Liver (tissue), 9 donors: ENCODE data around the gene FRMD4A. TPM values are rescaled to one million over a fixed set of nuclear protein-coding genes. Genes with fewer than 3 reads are reported as not detected.

ENCODE experiments used
- DNase-seq: peaks from one replicate; pipeline ENCODE4 v3.0.0-alpha.2; 2017; ENCODE audit warnings: low spot score
- H3K27ac ChIP-seq, 2 donors: one replicate each; pipeline ENCODE4 v1.7.0; 2013; ENCODE audit warnings: inconsistent platforms in 2 of 2, low read length in 2 of 2, control low read depth in 1 of 2, low read depth in 1 of 2, mild to moderate bottlenecking in 1 of 2
- H3K27me3 ChIP-seq, 4 donors: one replicate each; pipeline versions ENCODE4 v1.6.1 to v1.7.0; 2013; ENCODE audit warnings: low read length in 3 of 4, inconsistent platforms in 1 of 4, mild to moderate bottlenecking in 1 of 4, moderate library complexity in 1 of 4; ENCODE audit not compliant: control insufficient read depth in 4 of 4, insufficient read depth in 4 of 4
- H3K36me3 ChIP-seq, 4 donors: one replicate each; pipeline versions ENCODE4 v1.6.1 to v1.7.0; 2013; ENCODE audit warnings: low read length in 3 of 4, mild to moderate bottlenecking in 3 of 4, low read depth in 1 of 4, moderate library complexity in 1 of 4; ENCODE audit not compliant: control insufficient read depth in 4 of 4, insufficient read depth in 3 of 4
- H3K4me1 ChIP-seq, 4 donors: one replicate each; pipeline versions ENCODE4 v1.6.1 to v1.7.0; 2013; ENCODE audit warnings: low read length in 3 of 4, mild to moderate bottlenecking in 3 of 4, moderate library complexity in 1 of 4; ENCODE audit not compliant: control insufficient read depth in 4 of 4, insufficient read depth in 4 of 4
- H3K4me3 ChIP-seq, 3 donors: one replicate each; pipeline versions ENCODE4 v1.6.1 to v1.7.0; 2013; ENCODE audit warnings: low read length in 3 of 3, control low read depth in 1 of 3, low read depth in 1 of 3, mild to moderate bottlenecking in 1 of 3
- H3K9ac ChIP-seq, 2 donors: one replicate each; pipeline ENCODE4 v1.7.0; 2013; ENCODE audit warnings: low read length in 2 of 2, mild to moderate bottlenecking in 2 of 2, moderate library complexity in 2 of 2, control low read depth in 1 of 2, low read depth in 1 of 2
- H3K9me3 ChIP-seq, 4 donors: one replicate each; pipeline versions ENCODE4 v1.6.1 to v1.7.0; 2013; ENCODE audit warnings: low read length in 3 of 4; ENCODE audit not compliant: control insufficient read depth in 4 of 4
- ATF3 ChIP-seq: IDR thresholded peaks from 2 replicates; pipeline ENCODE4 v1.6.1; 2016; ENCODE audit warnings: antibody characterized with exemption
- FOXA1 ChIP-seq: IDR thresholded peaks from 2 replicates; pipeline ENCODE4 v1.6.1; 2016; ENCODE audit warnings: antibody characterized with exemption
- FOXA2 ChIP-seq: IDR thresholded peaks from 2 replicates; pipeline ENCODE4 v1.6.1; 2016; ENCODE audit warnings: antibody characterized with exemption
- MAX ChIP-seq: IDR thresholded peaks from 2 replicates; pipeline ENCODE4 v1.6.1; 2016; ENCODE audit warnings: antibody characterized with exemption
- NR2F2 ChIP-seq: IDR thresholded peaks from 2 replicates; pipeline ENCODE4 v1.6.1; 2016; ENCODE audit warnings: antibody characterized with exemption
- RAD21 ChIP-seq, 2 donors: IDR thresholded peaks; 2 replicates each; pipeline ENCODE4 v1.6.1; 2016; ENCODE audit warnings: antibody characterized with exemption in 2 of 2, mild to moderate bottlenecking in 2 of 2
- REST ChIP-seq: IDR thresholded peaks from 2 replicates; pipeline ENCODE4 v1.6.1; 2016; ENCODE audit warnings: antibody characterized with exemption, mild to moderate bottlenecking
- SP1 ChIP-seq: IDR thresholded peaks from 2 replicates; pipeline ENCODE4 v1.6.1; 2018; ENCODE audit warnings: antibody characterized with exemption, mild to moderate bottlenecking
- TAF1 ChIP-seq: conservative IDR thresholded peaks from 2 replicates; pipeline ENCODE4 v1.6.1; 2016; ENCODE audit warnings: antibody characterized with exemption, mild to moderate bottlenecking
- YY1 ChIP-seq: IDR thresholded peaks from 2 replicates; pipeline ENCODE4 v1.6.1; 2016; ENCODE audit warnings: antibody characterized with exemption, mild to moderate bottlenecking
- ZBTB33 ChIP-seq: IDR thresholded peaks from 2 replicates; pipeline ENCODE4 v1.6.1; 2016; ENCODE audit warnings: antibody characterized with exemption
- WGBS: extraction: QIAGEN DNeasy Blood & Tissue Kit; methylation state at CpG from one replicate; pipeline ENCODE4 v1.1.7; 2013; 5-methylcytosine and 5-hydroxymethylcytosine counted together
- polyA plus RNA-seq, 2 donors: library from polyadenylated mRNA; stranded (reverse) in 1 of 2; unstranded in 1 of 2; fragments of 200-250 nt in 1 of 2; fragments of >200 nt in 1 of 2; fragmentation: Nextera tagmentation in 1 of 2; extraction: Ambion mirVana in 1 of 2; gene quantifications; one replicate each; pipeline versions ENCODE4 v1.2.1 to v1.2.3, GENCODE V29; 2013 to 2015
- total RNA-seq, 2 donors: library from RNA; depleted of rRNA; stranded (reverse); fragments of >200 nt; gene quantifications; one replicate each; pipeline ENCODE4 v1.2.3, GENCODE V29; 2014
- donor health status: healthy.
- donor health status: healthy.
- donor health status: healthy.
- donor health status: healthy.
- donor health status: healthy.

The FRMD4A gene
- total and polyA plus RNA-seq, 4 donors = 8.2 to 34.3 (median 13.1) TPM

- H3K27me3 ChIP-seq = peaks cover 0 to 3% (median 1%) of the 10 kb centered on the region in 4 donors
- peaks cover 3 to 15% (median 5%) of the 10 kb centered on the region in 4 donors for H3K4me1 ChIP-seq
- peak overlapping the region; percentile 44 to 50 for H3K27ac ChIP-seq
- peak overlapping the region in 2 of 3 donors; percentile 52 to 53 for H3K4me3 ChIP-seq
- TF ChIP-seq SP1 = no peak
- no peak for TF ChIP-seq REST
- TF ChIP-seq NR2F2 = no peak
- no peak for TF ChIP-seq RAD21 (IDR thresholded peaks at IDR 0.05)
- no peak for TF ChIP-seq YY1
- no peak for TF ChIP-seq MAX
- DNase-seq = no peak
- no peaks in the 10 kb centered on the region for H3K36me3 ChIP-seq
- 22% methylated on average over 26 of the region's 26 CpGs for WGBS
- peak overlapping the region in 1 of 2 donors; percentile 58 for H3K9ac ChIP-seq
- H3K9me3 ChIP-seq = no peaks in the 10 kb centered on the region
These were observed 440.2 kb downstream of the FRMD4A start for GRCh38 chr10:13890233-13891127.

GRCh38 chr10:13887761-13888160, 443.0 kb downstream of the FRMD4A start:
- Histone ChIP-seq H3K36me3 (no peaks in the 10 kb centered on the region), H3K9ac (no peak overlapping the region), H3K4me1 (peaks cover 3 to 15% (median 5%) of the 10 kb centered on the region in 4 donors), H3K4me3 (no peak overlapping the region), H3K9me3 (no peaks in the 10 kb centered on the region), H3K27me3 (peaks cover 0 to 3% (median 1%) of the 10 kb centered on the region in 4 donors), H3K27ac (no peak overlapping the region)
- 56% methylated on average over 4 of the region's 4 CpGs for WGBS
- TF ChIP-seq FOXA1 = no peak
- no peak for TF ChIP-seq TAF1
- no peak for TF ChIP-seq SP1
- TF ChIP-seq ATF3 = no peak
- TF ChIP-seq ZBTB33 = no peak
- TF ChIP-seq FOXA2 = no peak
- no peak for TF ChIP-seq NR2F2
- no peak for TF ChIP-seq YY1
- DNase-seq = no peak
